ENCODE results near the gene CRPPA. TPM values are rescaled to one million over a fixed set of nuclear protein-coding genes. Genes with fewer than 3 reads are reported as not detected.

The CRPPA gene
- total RNA-seq, 1 donor from 2014 or later, result 1.5 TPM

- ATAC-seq (ENCODE audit: low read depth) (no peak), DNase-seq (no peak)
- POLR2A ChIA-PET, result no interaction called here
- Mint-ChIP-seq H3K27ac (no peak overlapping the region), H3K4me3 (no peak overlapping the region), H3K36me3 (ENCODE audit: low read depth) (peaks cover 20% of the 10 kb centered on the region), H3K4me1 (peaks cover 2% of the 10 kb centered on the region), H3K27me3 (no peaks in the 10 kb centered on the region), H3K9me3 (peaks cover 21% of the 10 kb centered on the region)
- intact Hi-C loops (cut with micrococcal nuclease), result no loop called here
- CTCF ChIA-PET, result no interaction called here
- TF ChIP-seq CTCF (IDR thresholded peaks at IDR 0.05), result no peak
These were observed 20.5 kb downstream of the CRPPA start for GRCh38 chr7:16400893-16401275.

DNA sequence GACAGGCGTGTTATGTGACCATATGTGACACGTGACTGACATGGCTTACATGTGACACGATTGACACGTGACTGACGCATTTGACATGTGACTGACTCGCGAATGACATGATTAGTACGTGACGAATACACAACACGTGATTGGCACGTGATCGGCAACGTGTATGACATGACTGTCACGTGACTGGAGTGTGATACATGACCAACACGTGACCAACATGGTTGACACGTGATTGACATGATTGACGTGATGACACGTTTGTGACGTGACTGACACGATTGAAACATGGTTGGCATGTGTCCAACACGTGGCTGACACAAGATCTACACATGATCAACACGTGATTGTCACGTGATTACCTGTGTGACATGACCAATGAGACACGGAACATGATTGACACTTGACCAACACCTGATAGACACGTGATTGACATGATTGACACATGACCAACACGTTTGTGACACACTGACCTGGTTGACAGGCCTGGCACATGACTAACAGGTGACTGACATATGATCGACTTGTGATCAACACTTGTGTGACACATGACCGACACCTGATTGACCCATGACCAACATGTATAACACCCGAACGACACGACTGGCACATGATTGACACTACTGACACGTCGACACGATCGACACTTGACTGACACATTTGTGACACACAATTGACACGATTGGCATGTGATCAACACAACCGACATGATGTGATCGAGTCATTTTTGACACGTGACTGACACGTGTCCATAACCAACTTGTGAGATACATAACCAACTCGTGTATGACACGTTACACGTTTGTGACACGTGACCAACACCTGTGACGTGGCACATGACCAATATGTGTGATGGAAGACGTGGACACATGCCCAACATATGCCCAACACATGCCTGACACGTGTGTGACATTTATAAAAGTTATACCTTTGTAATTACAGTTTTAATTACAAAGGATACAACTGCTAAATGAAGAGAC lies 21.1 kb downstream of the CRPPA start:
- peaks cover 20% of the 10 kb centered on the region for H3K36me3 Mint-ChIP-seq (ENCODE audit: low read depth)
- H3K27ac Mint-ChIP-seq, result no peak overlapping the region
- H3K9me3 Mint-ChIP-seq, result peaks cover 21% of the 10 kb centered on the region
- H3K27me3 Mint-ChIP-seq, result no peaks in the 10 kb centered on the region
- ATAC-seq (ENCODE audit: low read depth) (no peak), DNase-seq (no peak)
- TF ChIP-seq CTCF (IDR thresholded peaks at IDR 0.05), result no peak
- ChIA-PET CTCF (no interaction called here), POLR2A (no interaction called here)
- intact Hi-C loops (cut with micrococcal nuclease), result no loop called here
- peaks cover 2% of the 10 kb centered on the region for H3K4me1 Mint-ChIP-seq
- no peak overlapping the region for H3K4me3 Mint-ChIP-seq

GRCh38 chr7:16399265-16399831 lies 22.0 kb downstream of the CRPPA start:
- Mint-ChIP-seq H3K27me3 (no peaks in the 10 kb centered on the region), H3K9me3 (peaks cover 21% of the 10 kb centered on the region), H3K36me3 (ENCODE audit: low read depth) (peaks cover 20% of the 10 kb centered on the region), H3K4me1 (no peaks in the 10 kb centered on the region), H3K27ac (no peak overlapping the region), H3K4me3 (no peak overlapping the region)
- no peak for DNase-seq
- ChIA-PET POLR2A (no interaction called here), CTCF (no interaction called here)
- no peak for ATAC-seq (ENCODE audit: low read depth)
- no peak for TF ChIP-seq CTCF (IDR thresholded peaks at IDR 0.05)
- intact Hi-C loops (cut with micrococcal nuclease), result no loop called here

DNA sequence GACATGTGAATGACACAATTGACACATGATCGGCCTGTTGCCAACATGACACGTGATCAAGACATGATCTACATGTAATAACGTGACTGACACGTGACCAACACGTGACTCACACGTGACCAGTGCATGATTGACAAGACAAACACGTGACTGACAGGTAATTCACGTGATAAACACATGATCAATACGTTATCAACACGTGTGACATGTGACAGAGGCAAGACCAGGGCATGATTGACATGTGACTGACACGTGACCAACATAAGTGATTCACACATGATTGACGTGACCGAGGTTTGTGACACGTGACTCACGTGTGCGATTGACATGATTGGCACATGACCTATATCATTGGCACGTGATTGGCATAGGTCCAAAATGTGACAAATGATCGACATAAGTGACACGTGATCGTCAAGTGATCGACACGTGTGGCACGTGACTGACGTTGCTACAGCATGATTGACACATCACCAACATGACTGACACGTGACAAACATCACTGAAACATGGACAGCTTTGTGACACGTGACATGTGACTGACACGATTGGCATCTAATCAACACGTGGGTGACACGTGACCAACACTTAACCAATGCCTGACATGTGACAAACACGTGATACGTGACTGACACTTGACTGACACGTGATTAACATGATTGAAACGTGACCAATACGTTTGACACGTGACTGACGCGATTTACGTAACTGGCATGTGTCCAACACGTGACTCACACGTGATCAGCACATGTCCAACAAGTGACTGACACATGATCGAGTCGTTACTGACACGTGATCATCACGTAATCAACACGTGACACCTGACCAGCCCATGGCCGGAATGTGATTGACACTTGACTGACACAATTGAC lies 23.0 kb downstream of the CRPPA start:
- ChIA-PET POLR2A (no interaction called here), CTCF (no interaction called here)
- Mint-ChIP-seq H3K27me3 (no peaks in the 10 kb centered on the region), H3K36me3 (ENCODE audit: low read depth) (peaks cover 20% of the 10 kb centered on the region), H3K27ac (no peak overlapping the region), H3K4me1 (no peaks in the 10 kb centered on the region), H3K4me3 (no peak overlapping the region), H3K9me3 (peaks cover 21% of the 10 kb centered on the region)
- no peak for TF ChIP-seq CTCF (IDR thresholded peaks at IDR 0.05)
- no peak for DNase-seq
- no peak for ATAC-seq (ENCODE audit: low read depth)
- intact Hi-C loops (cut with micrococcal nuclease), result no loop called here

All from activated B cell treated with CpG ODN at 0.5 μM for 24 hours (primary cell).